Measurements from ENCODE around the gene PLEKHG5. TPM values are rescaled to one million over a fixed set of nuclear protein-coding genes. Genes with fewer than 3 reads are reported as not detected.

Gene PLEKHG5
- total and polyA plus RNA-seq, 10 donors, result 6.4 to 120 (median 59.4) TPM

DNA sequence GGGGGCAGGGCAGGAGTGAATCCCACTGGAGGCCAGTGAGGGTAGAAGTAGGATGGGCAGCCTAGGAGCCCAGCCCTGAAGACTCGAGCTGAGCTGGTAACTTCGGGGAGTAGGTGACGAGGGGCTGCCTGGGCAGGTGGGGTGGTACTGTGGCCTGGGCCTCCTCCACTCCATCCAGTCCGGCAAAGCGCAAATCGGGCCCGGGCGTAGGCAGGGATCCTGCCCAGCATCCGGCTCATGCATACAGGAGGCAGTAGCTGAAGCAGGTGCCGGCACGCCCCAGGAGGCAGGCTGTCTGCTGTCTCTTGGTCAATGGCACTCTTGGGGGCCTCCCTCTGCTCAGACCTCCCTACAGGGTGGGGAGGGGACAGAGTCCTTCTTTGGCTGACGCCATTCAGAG is 24.2 kb downstream of the PLEKHG5 start:
- WGBS, 5 donors, result 82 to 99% (median 95%) methylated on average over 9 to 12 of the region's 12 CpGs
- Histone ChIP-seq H3K36me3 (peaks cover 0 to 90% (median 56%) of the 10 kb centered on the region in 6 donors), H3K4me1 (peaks cover 0 to 48% (median 8%) of the 10 kb centered on the region in 6 donors), H3K27me3 (replicated peaks in 1 of 7) (peaks cover 0 to 41% (median 4%) of the 10 kb centered on the region in 7 donors), H3K27ac (no peak overlapping the region), H3K9me3 (no peaks in the 10 kb centered on the region), H3K4me3 (no peak overlapping the region)
- no peak for TF ChIP-seq POLR2A (IDR thresholded peaks at IDR 0.05)
- TF ChIP-seq, protein P1, sequence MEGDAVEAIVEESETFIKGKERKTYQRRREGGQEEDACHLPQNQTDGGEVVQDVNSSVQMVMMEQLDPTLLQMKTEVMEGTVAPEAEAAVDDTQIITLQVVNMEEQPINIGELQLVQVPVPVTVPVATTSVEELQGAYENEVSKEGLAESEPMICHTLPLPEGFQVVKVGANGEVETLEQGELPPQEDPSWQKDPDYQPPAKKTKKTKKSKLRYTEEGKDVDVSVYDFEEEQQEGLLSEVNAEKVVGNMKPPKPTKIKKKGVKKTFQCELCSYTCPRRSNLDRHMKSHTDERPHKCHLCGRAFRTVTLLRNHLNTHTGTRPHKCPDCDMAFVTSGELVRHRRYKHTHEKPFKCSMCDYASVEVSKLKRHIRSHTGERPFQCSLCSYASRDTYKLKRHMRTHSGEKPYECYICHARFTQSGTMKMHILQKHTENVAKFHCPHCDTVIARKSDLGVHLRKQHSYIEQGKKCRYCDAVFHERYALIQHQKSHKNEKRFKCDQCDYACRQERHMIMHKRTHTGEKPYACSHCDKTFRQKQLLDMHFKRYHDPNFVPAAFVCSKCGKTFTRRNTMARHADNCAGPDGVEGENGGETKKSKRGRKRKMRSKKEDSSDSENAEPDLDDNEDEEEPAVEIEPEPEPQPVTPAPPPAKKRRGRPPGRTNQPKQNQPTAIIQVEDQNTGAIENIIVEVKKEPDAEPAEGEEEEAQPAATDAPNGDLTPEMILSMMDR (IDR thresholded peaks at IDR 0.05 in 8 of 11, conservative IDR thresholded peaks at IDR 0.05 in 3 of 11), result no peak
- no peak for TF ChIP-seq POLR2AphosphoS5 (IDR thresholded peaks at IDR 0.05)
- no peak for DNase-seq
- intact Hi-C loops (cut with DNase I; ENCODE audit: low total_unique reads), result no loop called here

DNA sequence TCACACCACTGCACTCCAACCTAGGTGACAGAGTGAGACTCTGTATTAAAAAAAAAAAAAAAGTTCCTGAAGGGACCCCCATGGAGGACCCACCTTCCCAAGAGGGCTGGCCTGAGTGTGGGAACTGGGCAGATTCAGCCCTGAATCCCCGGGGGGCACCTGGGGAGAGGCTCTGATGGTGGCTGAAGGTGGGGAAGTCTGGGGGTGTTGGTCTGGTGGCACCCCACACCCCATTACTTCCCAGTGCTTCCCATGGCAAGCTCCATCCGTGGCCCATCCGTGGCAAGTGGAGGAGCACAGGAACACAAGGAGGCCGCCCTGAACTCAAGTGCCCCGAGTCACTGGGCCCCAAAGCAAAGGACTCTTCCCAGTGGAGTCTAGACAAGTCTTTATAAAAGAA is 24.7 kb downstream of the PLEKHG5 start:
- intact Hi-C loops (cut with DNase I; ENCODE audit: low total_unique reads), result no loop called here
- H3K36me3 ChIP-seq, result peaks cover 0 to 90% (median 55%) of the 10 kb centered on the region in 6 donors
- 82 to 97% (median 89%) methylated on average over 5 of the region's 5 CpGs for WGBS, 5 donors
- TF ChIP-seq, protein P1 (IDR thresholded peaks at IDR 0.05 in 8 of 11, conservative IDR thresholded peaks at IDR 0.05 in 3 of 11), result no peak
- TF ChIP-seq POLR2A (IDR thresholded peaks at IDR 0.05), result no peak
- TF ChIP-seq POLR2AphosphoS5 (IDR thresholded peaks at IDR 0.05), result no peak
- H3K4me3 ChIP-seq, result no peak overlapping the region
- no peak overlapping the region for H3K27ac ChIP-seq
- no peaks in the 10 kb centered on the region for H3K9me3 ChIP-seq
- no peak for DNase-seq
- H3K27me3 ChIP-seq (replicated peaks in 1 of 7), result peaks cover 0 to 45% (median 4%) of the 10 kb centered on the region in 7 donors
- peaks cover 0 to 52% (median 11%) of the 10 kb centered on the region in 6 donors for H3K4me1 ChIP-seq

DNA sequence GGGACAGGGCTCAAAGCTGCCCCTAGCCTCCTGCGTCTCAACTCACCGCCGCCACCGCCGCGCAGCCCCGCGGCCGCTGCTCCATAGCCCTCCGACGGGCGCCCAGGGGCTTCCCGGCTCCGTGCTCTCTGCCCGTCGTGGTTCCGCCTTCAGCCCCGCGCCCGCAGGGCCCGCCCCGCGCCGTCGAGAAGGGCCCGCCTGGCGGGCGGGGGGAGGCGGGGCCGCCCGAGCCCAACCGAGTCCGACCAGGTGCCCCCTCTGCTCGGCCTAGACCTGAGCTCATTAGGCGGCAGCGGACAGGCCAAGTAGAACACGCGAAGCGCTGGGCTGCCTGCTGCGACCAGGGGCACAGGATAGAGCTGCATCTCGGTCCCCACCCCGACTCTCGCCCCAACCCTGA is 25.4 kb downstream of the PLEKHG5 start, which contains the start of gene TNFRSF25:
TSS of gene TNFRSF25 (minus strand) at position 151 of the 400 bp plus-strand sequence. CDS start at position 85, 66 bp downstream.
- peak in 1 of 3 donors; percentile 9 for TF ChIP-seq POLR2AphosphoS5 (IDR thresholded peaks at IDR 0.05)
- TF ChIP-seq, protein P1 (IDR thresholded peaks at IDR 0.05 in 8 of 11, conservative IDR thresholded peaks at IDR 0.05 in 3 of 11), result no peak
- H3K4me1 ChIP-seq, result peaks cover 0 to 60% (median 18%) of the 10 kb centered on the region in 6 donors
- peak within 1 kb of the TSS in 7 of 8 donors; percentile 1 to 64 (median 30) for H3K4me3 ChIP-seq
- peaks cover 0 to 52% (median 4%) of the 10 kb centered on the region in 7 donors for H3K27me3 ChIP-seq (replicated peaks in 1 of 7)
- peaks cover 0 to 90% (median 52%) of the 10 kb centered on the region in 6 donors for H3K36me3 ChIP-seq
- no peaks in the 10 kb centered on the region for H3K9me3 ChIP-seq
- peak within 1 kb of the TSS in 7 of 8 donors; percentile 4 to 79 (median 54) for H3K27ac ChIP-seq
- intact Hi-C loops (cut with DNase I; ENCODE audit: low total_unique reads), result no loop called here
- 15 to 25% (median 16%) methylated on average over 20 to 43 of the region's 43 CpGs; no CpG with 5 or more reads in 1 of the 5 donors for WGBS, 5 donors
- DNase-seq, result no peak

DNA sequence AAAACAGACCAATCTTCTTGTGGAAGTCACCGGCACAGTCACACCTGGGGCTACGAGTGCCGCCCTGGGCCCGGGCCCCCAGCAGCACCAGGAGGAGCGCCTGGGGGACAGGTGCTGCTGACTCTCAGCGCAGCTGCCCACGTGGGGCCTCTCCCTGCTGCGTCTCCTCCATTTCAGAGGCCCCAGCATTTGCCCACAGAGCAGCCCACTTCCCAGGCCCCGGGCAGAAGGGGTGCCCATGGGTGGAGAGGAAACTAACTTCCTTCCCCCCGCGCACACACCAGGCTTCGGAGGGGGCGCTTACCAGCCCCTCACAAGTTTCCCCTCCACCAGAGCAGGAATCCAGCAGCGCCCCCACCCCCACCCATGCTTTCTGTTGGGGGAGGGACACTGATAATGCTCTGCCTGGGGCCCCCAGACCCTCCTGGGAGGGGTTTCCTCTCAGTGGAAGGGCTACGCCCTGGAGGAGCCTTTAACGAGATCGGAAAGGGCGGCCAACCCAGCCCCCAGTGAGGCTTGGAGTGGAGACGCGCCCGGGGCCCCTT is 25.9 kb downstream of the PLEKHG5 start:
- no peak for DNase-seq
- 11 to 39% (median 16%) methylated on average over 10 to 21 of the region's 21 CpGs for WGBS, 5 donors
- Histone ChIP-seq H3K4me3 (peak overlapping the region in 7 of 8 donors; percentile 1 to 64 (median 30)), H3K36me3 (peaks cover 0 to 89% (median 51%) of the 10 kb centered on the region in 6 donors), H3K9me3 (no peaks in the 10 kb centered on the region), H3K4me1 (peaks cover 3 to 64% (median 23%) of the 10 kb centered on the region in 6 donors), H3K27ac (peak overlapping the region in 7 of 8 donors; percentile 4 to 79 (median 54)), H3K27me3 (replicated peaks in 1 of 7) (peaks cover 0 to 57% (median 4%) of the 10 kb centered on the region in 7 donors)
- TF ChIP-seq, protein P1 (IDR thresholded peaks at IDR 0.05 in 8 of 11, conservative IDR thresholded peaks at IDR 0.05 in 3 of 11), result no peak
- TF ChIP-seq POLR2A (IDR thresholded peaks at IDR 0.05), result no peak
- no peak for TF ChIP-seq POLR2AphosphoS5 (IDR thresholded peaks at IDR 0.05)
- intact Hi-C loops (cut with DNase I; ENCODE audit: low total_unique reads), result no loop called here

Data from spleen (tissue), 11 donors.